HG02870 (cell line): ENCODE results near the gene PATJ.

Source experiments
- ATAC-seq: cut with Tn5 transposase; IDR thresholded peaks from one replicate; pipeline ENCODE4 v1.9.1; 2021; ENCODE audit warnings: mild to moderate bottlenecking, moderate library complexity; ENCODE audit not compliant: unreplicated experiment

Gene PATJ

DNA sequence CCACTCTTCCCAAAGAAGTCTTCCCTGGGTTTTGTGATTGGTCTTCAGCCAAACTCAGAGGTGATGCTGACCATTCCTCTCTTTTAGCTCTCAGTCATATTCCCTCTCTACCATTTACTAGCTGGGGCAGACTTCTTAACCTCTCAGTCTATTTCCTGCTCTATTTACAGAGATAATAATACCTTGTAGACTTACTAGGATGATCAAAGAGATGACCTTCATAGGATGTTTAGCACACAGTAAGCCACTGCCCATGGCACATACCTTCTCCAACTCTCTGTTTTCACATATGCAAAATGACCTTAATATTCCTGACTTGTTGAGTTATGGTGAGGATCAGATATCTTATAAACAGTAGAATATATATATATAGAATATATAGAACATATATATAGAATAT is 346.2 kb downstream of the PATJ start:
- ATAC-seq = no peak

DNA sequence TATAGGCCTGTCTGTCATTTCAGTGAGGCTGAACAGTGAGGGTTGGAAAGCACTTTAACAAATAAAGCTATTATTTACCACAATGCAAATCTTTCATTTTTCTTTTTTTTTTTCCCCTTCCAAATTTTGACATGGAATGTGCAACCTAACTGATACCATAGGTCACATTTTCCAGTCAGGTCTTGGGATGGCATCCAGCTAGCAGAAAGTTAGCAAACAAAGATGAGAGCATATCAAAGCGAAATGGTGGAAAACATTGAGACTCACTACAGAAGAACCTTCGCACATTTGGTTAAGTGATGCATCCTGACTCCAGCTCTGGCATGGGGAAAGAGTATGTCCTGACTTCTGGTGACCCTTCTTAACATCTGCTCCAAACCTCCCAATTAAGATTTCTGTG is 347.3 kb downstream of the PATJ start:
- no peak for ATAC-seq

DNA sequence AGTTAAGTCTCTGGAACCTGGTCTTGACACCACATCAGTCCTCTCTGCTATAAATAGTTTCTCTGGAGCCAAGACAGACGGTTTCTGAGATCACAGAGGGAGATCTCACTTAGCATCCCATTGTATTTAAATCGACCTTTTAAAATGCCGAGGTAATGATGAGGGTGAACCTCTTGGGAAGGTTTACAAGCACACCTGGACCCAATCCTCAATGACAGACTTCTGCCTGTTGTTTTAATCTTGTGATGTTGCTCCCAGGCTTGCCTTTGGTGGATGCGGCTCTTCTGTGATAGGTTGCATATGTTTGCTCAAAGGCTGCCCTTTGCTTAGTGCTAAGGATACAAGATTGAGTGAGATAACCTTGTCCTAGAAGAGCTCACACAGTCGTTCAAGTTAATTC is 347.7 kb downstream of the PATJ start:
- ATAC-seq = no peak

DNA sequence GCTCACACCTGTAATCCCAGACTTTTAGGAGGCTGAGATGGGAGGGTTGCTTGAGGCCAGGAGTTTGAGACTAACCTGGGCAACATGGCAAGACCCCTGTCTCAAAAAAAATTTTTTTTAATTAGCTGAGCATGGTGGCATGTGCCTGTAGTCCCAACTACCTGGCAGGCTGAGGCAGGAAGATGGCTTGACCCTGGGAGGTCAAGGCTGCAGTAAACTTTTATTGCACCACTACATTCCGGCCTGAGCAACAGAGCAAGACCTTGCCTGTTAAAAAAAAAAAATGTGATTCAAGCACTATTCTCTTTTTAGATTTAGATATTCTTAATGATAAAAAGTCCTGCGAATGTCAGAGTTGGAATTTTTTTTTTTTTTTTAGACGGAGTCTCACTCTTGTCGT is 349.8 kb downstream of the PATJ start:
- ATAC-seq = no peak

DNA sequence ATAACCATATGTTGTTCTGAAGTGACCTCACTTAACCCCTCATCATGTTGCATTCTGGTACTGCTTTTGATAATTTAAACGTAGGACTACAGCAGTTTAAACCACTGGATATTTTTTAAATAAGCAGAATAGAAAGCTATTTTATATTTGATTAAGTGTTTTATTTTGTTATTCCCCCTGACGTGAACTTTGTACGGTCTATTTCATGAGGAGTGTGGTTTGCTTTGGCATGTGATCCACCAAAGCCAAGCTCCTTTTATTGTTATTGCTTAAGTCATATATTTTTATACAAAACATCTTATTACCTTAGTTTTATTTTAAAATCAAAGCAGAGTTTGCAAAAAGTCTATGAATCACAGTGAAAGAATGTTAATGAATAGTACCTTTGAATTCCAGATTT is 351.0 kb downstream of the PATJ start:
- ATAC-seq = no peak

DNA sequence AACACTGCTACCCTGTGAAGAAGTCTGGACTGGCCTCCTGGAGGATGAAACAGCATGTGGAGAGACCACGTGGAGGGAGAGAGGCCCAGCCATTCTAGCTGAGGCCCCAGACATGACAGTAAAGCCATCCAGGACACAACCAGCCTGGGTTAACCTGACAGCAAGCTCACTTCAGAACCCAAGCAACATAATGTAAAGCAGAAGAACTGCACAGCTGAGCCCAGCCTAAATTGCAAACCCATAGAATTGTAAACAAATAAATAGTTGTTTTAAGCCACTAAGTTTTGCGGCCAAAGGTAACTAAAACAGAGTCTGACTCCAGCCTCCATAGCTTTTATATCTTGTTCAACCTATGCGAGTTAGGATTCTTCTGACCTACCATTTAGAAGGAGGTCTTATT is 355.2 kb downstream of the PATJ start:
- no peak for ATAC-seq

DNA sequence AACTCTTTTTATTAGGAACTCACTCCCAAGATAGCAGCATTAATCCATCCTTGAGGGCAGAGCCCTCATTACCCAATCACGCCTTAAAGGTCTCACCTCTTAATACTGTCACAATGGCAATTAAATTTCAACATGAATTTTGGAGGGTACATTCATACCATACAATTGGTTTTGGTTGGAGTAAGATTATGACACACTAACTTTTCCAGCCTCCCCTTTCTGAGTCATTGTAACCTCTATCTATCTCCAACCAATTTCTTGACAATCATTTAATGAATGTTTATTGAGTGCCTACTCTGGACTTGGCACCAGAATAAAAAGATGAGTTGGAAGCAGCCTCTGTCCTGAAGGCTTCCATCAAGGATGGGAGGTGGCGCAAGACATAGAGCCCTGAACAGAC is 358.2 kb downstream of the PATJ start:
- ATAC-seq = no peak

DNA sequence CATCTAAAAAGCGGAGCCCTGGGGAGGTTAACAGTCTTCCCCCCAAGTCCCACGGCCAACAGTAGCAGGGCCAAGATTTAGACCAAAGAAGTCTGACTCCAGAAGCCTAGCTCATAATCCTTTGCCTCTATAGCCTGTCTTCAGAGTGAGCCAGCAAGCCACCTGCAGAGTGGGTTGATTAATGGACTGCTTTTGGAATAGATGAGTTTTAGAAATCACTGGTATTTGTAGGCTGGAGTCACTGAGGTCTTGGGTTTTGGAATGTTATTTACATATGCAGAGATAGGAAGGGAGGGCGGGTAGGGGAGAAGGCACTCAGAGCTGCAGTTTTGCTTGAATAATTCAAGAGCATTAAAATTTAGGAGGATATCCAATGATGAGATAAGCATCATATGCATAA is 361.6 kb downstream of the PATJ start:
- ATAC-seq = no peak

DNA sequence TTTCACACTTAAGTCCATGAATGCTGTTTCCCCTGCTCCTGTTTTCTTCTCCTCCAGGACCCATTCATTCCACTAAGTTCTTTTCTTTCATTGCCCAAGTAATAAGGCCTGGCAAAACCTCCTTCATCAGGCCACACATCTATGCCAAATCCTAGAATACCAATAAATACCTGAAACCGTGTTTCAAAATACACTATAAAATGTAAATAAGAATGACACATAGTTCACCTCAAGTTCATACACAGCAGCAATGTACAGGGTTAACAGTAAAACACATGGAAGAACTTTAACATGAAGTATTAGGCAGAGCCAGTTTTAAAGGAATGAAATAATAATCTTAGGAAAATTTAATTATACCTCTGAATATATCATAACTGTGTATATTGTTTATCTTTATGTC is 365.6 kb downstream of the PATJ start:
- no peak for ATAC-seq

DNA sequence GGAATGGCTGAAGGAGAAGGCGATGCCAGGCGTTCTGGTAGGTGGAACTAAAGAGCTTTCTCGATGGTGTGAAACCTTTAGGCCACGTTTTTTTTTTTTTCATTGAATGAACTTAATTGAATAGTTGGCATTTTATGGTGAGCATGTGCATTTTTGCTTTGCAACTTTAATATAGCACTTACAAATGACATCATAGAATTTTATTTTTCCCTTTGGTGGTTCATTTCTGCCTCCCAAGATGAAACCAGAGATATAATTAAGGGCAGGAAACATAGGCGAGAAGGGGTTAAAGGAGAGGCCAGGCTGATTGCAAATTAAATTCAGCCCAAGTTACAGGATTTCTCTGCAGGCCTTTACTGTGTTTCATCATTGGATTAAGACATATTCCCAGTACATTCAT is 366.8 kb downstream of the PATJ start:
- no peak for ATAC-seq

DNA sequence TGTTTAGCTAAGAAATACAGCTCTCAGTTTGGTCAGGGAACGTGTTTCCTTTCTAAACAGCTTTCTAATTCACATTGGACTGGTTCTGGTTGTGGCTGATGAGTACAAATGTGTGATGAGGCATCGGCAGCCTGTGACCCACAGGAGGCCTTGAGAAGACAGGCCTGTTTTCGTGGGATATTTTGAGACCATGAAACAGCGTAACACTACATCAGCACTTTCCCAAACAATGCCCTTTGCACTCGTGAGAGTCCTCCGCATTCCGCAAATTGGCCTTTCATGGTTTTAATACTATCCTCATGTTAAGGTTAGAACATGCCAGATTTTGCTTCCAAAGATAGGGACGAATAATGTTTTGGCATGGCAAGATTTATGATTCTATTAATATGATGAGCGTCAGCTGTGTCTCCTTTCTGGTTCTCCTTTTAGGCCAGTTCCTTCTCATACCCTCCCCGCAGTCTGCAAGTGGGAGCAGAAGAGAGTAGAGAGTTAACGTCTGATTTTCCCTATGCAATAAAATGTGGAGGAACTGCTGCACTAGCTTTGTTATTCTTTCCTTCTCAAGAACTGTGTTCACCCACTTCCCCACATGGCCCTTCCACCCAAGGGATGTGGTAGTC is 368.0 kb downstream of the PATJ start:
- no peak for ATAC-seq

DNA sequence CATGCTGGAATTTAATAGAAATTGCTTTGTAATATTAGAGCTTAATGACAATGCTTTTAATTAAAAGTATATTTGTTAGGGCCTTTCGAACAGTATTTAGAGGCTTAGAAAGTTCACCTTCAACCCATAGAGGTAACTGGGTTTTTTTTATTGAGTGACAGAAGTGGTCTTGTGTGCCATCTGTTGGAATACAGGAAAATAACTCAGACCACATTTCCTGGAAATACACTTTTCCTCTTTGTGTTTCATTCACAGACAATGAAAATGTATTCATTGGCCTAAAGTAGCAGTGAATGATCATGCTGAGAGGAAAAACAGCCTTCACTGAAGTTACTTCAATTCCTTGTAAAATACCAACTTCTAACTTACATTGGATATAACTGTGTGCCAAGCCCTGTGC is 368.8 kb downstream of the PATJ start:
- no peak for ATAC-seq

DNA sequence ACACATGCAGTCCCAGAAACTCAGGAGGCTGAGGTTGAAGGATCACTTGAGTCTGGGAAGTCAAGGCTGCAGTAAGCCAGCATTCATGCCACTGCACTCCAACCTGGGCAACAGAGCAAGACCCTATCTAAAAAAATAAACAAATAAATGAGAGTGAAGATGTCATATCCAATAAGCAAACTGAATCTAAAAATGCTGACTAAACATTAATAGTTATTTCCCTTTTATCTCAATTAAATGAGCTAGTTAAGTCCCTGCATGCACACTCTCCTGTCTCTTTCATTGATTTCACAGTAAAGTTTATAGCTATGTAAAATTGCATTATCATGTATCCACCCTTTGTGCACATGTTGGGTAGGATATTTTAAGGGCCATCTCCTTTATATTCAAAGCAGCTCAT is 371.2 kb downstream of the PATJ start:
- ATAC-seq = no peak

DNA sequence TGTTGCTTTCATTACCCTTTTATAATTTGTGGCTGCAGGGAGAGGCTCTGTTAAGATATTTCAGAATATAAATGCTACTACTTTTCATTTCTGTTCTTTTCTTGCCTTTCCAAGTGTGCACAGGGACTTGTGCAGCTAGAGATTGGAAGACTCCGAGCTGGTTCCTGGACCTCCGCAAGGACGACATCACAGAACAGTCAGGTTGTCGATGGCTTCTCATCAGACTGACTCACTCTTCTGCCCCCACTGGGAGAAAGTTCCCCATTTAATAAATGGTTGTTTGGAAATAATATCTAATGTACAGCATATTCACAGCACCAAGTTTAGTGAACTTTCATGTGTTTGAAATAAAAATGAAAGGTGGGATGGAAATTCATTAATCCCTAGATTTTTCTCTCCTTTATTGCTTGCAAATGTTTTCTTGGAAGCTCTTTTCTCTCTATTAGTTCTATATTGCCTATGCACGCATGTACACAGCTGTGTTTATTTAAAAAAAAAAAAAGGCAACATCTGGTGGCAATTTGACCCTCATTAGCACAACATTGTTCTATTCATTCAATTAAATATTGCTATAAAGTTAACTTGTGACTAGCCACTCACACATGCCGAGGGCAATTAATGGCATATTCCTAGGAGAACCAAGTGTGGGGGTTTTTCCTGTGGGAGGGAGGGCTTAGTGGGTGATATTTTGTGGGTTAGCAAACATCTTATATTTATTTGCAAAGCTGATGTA is 374.9 kb downstream of the PATJ start:
- no peak for ATAC-seq

DNA sequence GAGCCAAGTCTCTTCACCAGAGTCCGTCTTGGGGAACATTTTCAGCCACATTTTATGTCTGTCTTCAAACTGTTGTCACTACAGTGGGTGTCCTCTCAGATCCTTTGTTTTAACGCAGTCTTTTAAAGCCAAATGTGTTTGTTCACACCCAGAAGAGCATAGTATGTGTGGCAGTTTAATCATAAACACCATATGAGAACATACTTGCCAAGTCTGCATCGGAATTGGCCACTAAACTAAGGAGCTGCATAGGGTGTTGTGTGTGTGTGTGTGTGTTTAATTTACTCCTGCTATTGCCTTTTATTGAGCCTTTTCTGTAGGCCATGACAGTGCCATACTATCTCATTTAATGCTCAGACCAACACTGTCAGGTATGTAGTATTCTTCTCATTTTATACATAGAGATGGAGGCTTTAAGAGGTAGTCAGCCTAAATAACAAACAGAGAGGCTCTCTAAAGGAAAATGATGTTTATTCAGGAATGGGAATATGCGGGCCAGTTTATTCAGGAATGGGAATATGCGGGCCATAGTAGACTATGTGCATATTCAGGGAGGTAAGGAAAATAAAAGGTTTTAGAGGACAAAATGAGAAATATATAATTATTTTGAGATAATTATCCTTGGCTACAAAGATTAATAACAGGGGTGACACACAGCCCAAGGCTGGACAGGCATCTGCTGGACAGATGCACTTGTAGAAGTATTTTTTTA is 384.5 kb downstream of the PATJ start:
- no peak for ATAC-seq

DNA sequence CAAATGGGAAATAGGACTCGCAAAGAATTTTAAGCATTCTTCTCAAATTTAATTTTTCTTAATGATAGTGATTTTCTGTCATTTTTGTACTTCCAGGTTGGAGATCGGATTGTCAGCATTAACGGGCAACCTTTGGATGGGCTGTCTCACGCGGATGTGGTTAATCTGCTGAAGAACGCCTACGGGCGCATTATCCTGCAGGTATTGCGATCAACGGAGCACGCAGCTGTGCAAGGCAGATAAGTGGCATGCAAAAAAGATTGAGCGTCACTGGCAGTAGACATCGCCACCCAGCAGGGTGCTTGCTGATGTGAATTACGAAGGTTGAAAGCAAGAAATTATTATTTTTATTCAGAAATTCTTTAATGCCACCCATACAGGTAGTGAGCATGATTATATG is 386.5 kb downstream of the PATJ start:
- no peak for ATAC-seq

DNA sequence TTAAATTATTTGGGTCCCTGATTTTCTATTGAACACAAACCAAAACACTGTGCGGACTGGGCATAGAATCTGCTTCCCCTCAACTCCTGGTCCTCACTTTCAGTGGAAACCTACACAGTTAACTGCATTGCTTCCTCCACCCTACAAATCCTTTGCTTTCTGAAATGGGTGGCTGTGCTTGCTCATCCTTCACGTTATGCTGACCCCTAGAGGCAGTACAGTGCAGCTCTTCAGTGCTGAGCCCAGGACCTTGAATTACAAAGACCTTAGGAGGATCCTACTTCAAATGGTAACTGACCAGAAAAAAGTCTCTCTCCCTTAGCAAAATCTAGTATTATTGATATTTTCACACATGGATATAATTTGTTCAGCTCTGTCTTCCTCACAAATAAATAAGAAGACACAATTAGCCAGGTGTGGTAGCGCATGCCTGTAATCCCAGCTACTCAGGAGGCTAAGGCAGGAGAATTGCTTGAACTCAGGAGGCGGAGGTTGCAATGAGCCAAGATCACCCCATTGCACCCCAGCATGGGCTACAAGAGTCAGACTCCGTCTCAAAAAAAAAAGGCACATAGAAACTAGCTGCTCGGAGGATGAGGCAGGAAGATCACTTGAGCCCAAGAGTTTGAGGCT is 388.9 kb downstream of the PATJ start:
- ATAC-seq = peak; percentile 97

DNA sequence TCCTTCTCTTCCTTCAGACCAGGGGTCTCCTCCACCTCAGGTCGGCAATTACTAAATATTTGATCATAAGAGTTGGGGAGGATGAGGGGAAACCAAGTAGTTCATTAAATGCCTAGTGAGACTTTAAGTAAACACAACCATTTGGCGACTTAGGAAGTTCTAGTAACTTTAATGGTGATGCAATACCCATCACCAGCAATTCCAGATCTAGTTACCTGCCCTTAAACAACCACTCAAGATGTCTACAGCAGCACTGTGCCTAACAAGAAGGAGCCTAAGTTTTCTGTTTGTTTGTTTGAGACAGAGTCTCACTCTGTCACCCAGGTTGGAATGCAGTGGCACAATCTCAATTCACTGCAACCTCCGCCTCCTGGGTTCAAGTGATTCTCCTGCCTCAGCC is 395.7 kb downstream of the PATJ start:
- ATAC-seq = no peak

DNA sequence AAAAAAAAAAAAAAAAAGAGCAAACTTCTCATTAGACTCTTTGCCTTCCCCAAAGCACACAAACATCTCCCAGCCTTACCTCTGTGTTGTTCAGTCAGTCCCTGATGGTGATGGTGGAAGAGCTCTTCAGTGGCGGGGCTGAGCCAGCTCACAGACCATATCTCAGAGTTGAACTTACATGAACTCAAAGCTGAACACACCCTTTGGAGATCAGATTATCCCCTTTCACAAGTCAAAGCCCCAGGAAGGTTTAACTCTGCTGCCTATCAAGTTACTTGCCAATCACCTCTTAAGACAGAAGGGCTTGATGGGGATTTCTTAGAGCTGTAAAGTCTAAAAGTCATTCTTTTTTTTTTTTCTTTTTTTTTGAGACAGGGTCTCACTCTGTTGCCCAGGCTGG is 397.1 kb downstream of the PATJ start:
- no peak for ATAC-seq

DNA sequence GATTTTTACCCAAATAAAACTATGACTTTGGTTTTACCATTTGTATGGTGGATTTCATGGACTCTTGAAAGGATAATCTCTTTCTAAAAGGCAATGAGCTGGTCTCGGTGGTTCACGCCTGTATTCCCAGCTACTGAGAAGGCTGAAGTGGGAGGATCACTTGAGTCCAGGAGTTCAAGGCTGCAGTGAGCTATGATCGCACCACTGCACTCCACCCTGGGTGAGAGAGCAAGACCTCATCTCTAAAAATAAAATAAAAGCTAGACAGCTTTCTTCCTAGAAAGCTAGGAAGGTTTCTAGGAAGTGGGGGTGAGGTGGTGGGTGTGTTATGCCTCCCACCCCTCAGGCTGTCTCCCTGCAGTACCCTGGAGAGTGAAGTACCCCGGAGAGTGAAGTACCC is 398.4 kb downstream of the PATJ start:
- ATAC-seq = no peak

DNA sequence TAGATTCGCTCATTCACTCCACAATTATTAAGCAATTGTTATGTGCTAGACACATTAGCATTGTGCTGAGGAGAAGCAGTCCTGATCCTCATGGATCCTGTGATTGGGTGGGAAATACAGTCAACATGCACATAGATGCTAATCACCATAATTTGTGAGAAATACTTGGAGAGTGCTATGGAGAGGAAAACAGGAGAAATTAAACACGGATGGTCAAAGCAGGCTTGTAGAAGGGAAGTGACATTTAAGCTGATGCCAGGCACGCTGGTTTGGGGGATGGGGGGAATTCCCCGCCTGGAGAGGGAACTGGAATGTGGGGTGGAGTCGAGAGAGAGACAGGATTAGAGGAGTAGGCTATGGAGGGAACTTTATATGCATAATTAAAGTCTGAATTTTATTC is 400.2 kb downstream of the PATJ start:
- no peak for ATAC-seq
